Mesothelial cell of epicardium (in vitro differentiated cells): Measurements from ENCODE around the gene CYB5RL. TPM values are rescaled to one million over a fixed set of nuclear protein-coding genes. Genes with fewer than 3 reads are reported as not detected.

ENCODE experiments used
- DNase-seq, 2 experiments: peaks; one replicate each; pipeline ENCODE4 v3.0.0; 2021; ENCODE audit warnings: low spot score in 2 of 2; ENCODE audit not compliant: unreplicated experiment in 2 of 2
- H3K27ac Mint-ChIP-seq: 2 replicates; pipeline ENCODE4 v1.8.0; 2021; ENCODE audit warnings: mixed read lengths
- H3K27me3 Mint-ChIP-seq: 2 replicates; pipeline ENCODE4 v1.8.0; 2021; ENCODE audit warnings: low read depth, mixed read lengths
- H3K36me3 Mint-ChIP-seq: 2 replicates; pipeline ENCODE4 v1.8.0; 2021; ENCODE audit warnings: mixed read lengths
- H3K4me1 Mint-ChIP-seq: 2 replicates; pipeline ENCODE4 v1.8.0; 2021; ENCODE audit warnings: mixed read lengths
- H3K4me3 Mint-ChIP-seq: 2 replicates; pipeline ENCODE4 v1.8.0; 2021; ENCODE audit warnings: mild to moderate bottlenecking, moderate library complexity, mixed read lengths
- H3K9me3 Mint-ChIP-seq: 2 replicates; pipeline ENCODE4 v1.8.0; 2021; ENCODE audit warnings: mixed read lengths
- total RNA-seq: library from RNA; stranded (reverse); gene quantifications from 3 replicates; pipeline ENCODE4 v1.2.1, GENCODE V29; 2021
- TF ChIP-seq, protein P1 (sequence below): fragments of 200-600 bp; sonication (generic); IDR thresholded peaks from one replicate; pipeline ENCODE4 v1.5.0; 2021; ENCODE audit warnings: antibody characterized with exemption; ENCODE audit not compliant: unreplicated experiment

Gene CYB5RL
- total RNA-seq, 1 donor from 2014 or later, result 8.5 TPM

DNA sequence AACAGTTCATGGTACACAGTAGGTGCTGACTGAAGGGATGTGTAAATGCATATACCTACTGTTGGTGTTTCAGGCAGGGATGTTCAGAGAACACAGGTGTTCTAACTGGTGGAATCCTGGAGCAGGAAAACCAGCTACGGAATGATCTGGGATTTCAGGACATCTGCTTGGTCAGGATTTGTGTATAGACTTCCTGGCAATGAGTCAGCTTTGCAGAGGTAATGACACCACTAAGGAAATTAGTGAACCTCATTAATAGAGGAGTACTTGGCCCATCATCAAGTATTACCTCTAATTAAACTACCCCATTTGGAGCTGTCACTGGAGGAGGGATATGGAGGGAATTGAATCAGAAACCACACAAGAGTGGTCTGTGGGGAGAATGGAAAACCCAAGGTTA lies 7.5 kb upstream of the CYB5RL start:
- no peak overlapping the region for H3K4me3 Mint-ChIP-seq
- H3K36me3 Mint-ChIP-seq, result peaks cover 47% of the 10 kb centered on the region
- H3K9me3 Mint-ChIP-seq, result no peaks in the 10 kb centered on the region
- TF ChIP-seq, protein P1, sequence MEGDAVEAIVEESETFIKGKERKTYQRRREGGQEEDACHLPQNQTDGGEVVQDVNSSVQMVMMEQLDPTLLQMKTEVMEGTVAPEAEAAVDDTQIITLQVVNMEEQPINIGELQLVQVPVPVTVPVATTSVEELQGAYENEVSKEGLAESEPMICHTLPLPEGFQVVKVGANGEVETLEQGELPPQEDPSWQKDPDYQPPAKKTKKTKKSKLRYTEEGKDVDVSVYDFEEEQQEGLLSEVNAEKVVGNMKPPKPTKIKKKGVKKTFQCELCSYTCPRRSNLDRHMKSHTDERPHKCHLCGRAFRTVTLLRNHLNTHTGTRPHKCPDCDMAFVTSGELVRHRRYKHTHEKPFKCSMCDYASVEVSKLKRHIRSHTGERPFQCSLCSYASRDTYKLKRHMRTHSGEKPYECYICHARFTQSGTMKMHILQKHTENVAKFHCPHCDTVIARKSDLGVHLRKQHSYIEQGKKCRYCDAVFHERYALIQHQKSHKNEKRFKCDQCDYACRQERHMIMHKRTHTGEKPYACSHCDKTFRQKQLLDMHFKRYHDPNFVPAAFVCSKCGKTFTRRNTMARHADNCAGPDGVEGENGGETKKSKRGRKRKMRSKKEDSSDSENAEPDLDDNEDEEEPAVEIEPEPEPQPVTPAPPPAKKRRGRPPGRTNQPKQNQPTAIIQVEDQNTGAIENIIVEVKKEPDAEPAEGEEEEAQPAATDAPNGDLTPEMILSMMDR, result no peak
- H3K4me1 Mint-ChIP-seq, result peaks cover 3% of the 10 kb centered on the region
- H3K27me3 Mint-ChIP-seq, result no peaks in the 10 kb centered on the region
- no peak for DNase-seq
- no peak overlapping the region for H3K27ac Mint-ChIP-seq

DNA sequence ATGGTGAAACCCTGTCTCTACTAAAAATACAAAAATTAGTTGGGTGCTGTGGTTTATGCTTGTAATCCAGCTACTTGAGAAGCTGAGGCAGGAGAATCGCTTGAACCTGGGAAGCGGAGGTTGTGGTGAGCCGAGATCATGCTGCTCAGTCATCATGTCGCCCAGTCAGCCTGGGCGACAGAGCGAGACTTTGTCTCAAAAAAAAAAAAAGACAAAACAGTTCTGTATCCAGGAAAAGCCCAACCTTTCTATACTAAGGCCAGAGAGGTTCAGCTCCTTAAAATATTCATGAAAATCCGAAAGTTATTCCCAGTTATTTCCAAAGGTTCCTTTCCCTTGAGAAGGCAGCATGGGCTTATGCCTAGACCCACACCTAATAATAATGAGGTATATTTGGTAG lies 4.4 kb upstream of the CYB5RL start:
- TF ChIP-seq, protein P1, result no peak
- Mint-ChIP-seq H3K9me3 (no peaks in the 10 kb centered on the region), H3K27me3 (no peaks in the 10 kb centered on the region), H3K4me1 (peaks cover 22% of the 10 kb centered on the region), H3K4me3 (no peak overlapping the region), H3K27ac (no peak overlapping the region), H3K36me3 (peaks cover 31% of the 10 kb centered on the region)
- DNase-seq, result no peak

DNA sequence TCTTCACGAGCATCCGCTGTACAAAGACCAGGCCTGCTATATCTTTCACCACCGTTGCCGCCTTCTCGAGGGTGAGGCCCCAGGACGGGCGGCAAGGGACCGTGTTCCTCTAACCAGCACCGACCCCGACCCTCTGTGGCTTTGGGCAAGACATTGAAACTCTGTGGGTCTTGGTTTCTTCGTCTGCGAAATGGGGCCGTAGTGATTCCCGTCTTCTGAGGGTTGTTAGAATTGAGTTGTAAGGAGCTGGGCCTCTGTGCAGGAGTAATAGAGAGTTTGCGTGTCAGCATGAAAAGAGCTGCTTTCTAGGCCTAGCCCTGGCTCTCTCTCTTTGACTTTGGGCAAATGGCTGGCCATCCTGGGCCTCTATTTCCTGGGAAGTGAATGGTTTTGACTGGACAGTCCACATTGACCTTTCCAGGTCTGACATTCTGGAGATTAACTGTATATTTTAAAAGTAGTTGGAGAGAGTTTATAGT lies 728 bp upstream of the CYB5RL start:
- peaks cover 25% of the 10 kb centered on the region for H3K4me1 Mint-ChIP-seq

DNA sequence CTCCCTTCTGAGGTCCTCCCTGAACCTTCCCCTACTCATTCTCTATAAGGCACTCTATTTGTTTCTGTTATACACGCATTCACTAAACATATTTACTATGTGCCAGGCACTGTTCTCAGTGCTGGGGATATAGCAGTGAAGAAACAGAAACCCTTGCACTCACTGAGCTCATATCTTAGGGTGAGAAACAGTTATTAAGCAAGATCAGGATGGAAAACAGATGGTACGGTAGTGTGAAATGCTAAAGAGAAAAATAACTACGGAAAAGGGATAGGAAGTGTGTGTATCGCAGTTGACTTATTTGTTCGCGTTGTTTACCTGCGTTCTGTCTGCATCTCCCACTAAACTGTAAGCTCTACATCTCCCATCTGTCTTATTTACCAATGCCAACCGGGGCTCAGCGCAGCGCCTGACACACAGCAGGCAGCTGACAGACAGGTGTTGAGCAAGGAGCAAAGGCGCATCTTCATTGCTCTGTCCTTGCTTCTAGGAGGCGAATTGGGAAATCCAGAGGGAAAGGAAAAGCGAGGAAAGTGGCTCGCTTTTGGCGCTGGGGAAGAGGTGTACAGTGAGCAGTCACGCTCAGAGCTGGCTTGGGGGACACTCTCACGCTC lies 572 bp downstream of the CYB5RL start:
- TF ChIP-seq, protein P1, result no peak
- no peak for DNase-seq
- peaks cover 25% of the 10 kb centered on the region for H3K4me1 Mint-ChIP-seq
- H3K27ac Mint-ChIP-seq, result peak overlapping the region; percentile 92
- H3K27me3 Mint-ChIP-seq, result no peaks in the 10 kb centered on the region
- peaks cover 3% of the 10 kb centered on the region for H3K36me3 Mint-ChIP-seq
- H3K9me3 Mint-ChIP-seq, result no peaks in the 10 kb centered on the region
- H3K4me3 Mint-ChIP-seq, result peak overlapping the region; percentile 89

More for the DNA sequence above, 728 bp upstream of the CYB5RL start:
- Mint-ChIP-seq H3K4me3 (peak overlapping the region; percentile 89), H3K27me3 (no peaks in the 10 kb centered on the region), H3K36me3 (peaks cover 11% of the 10 kb centered on the region), H3K9me3 (no peaks in the 10 kb centered on the region), H3K27ac (peak overlapping the region; percentile 92)
- DNase-seq, result no peak
- TF ChIP-seq, protein P1, result no peak

DNA sequence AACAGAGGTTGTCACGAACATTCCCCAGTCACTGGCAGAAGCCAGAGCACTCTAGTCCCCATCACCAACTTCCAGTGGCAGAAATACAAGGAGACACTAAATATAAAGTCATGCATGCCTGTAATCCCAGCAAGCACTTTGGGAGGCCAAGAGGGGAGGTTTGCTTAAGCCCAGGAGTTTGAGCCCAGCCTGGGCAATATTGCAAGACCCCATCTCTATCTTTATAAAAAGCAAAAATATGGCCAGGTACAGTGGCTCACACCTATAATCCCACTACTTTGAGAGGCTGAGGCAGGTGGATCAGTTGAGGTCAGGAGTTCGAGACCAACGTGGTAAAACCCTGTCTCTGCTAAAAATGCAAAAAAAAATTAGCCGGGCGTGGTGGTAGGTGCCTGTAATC lies 6.4 kb downstream of the CYB5RL start:
- peaks cover 1% of the 10 kb centered on the region for H3K36me3 Mint-ChIP-seq
- TF ChIP-seq, protein P1, result no peak
- H3K27me3 Mint-ChIP-seq, result no peaks in the 10 kb centered on the region
- no peaks in the 10 kb centered on the region for H3K4me1 Mint-ChIP-seq
- H3K9me3 Mint-ChIP-seq, result no peaks in the 10 kb centered on the region
- no peak for DNase-seq
- no peak overlapping the region for H3K27ac Mint-ChIP-seq
- H3K4me3 Mint-ChIP-seq, result no peak overlapping the region

DNA sequence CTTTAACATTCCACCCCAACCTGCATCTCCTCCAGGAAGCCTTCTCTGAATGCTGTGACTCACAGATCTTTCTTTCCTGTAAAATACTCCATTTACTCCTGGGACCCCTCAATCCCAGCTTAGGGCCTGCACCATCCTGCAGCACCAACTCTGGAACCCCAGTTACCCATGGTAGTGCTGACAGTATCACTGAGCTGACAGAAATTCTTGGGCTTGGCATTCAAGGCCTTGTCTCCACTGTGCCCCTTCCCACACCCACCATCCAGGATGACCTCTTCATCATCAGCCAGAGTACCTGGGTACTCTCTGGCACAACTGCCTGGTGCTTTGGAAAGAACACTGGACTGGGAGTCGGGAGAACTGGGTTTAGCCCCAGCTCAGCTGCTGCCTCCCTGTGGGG lies 8.3 kb downstream of the CYB5RL start:
- no peak for DNase-seq
- H3K27me3 Mint-ChIP-seq, result no peaks in the 10 kb centered on the region
- H3K9me3 Mint-ChIP-seq, result no peaks in the 10 kb centered on the region

More for the DNA sequence above, 8.3 kb downstream of the CYB5RL start:
- TF ChIP-seq, protein P1, result no peak
- Mint-ChIP-seq H3K4me1 (no peaks in the 10 kb centered on the region), H3K4me3 (no peak overlapping the region), H3K27ac (no peak overlapping the region), H3K36me3 (peaks cover 1% of the 10 kb centered on the region)
